Brain microvascular endothelial cell (primary cell): ENCODE data around the gene ERC2.

Source experiments
- DNase-seq: peaks from one replicate; pipeline ENCODE4 v3.0.0-alpha.2; 2020
- H3K27ac ChIP-seq: fragments of 250-450 bp; sonication (Bioruptor Pico); 2 replicates; pipeline ENCODE4 v1.5.1; 2020; ENCODE audit warnings: mild to moderate bottlenecking, moderate library complexity
- H3K27me3 ChIP-seq: fragments of 250-450 bp; sonication (Bioruptor Pico); replicated peaks from 2 replicates; pipeline ENCODE4 v1.5.1; 2020; ENCODE audit warnings: mild to moderate bottlenecking
- H3K36me3 ChIP-seq: fragments of 250-450 bp; sonication (Bioruptor Pico); replicated peaks from 2 replicates; pipeline ENCODE4 v1.5.1; 2020; ENCODE audit warnings: mild to moderate bottlenecking
- H3K4me3 ChIP-seq: 2 replicates; pipeline ENCODE4 v1.5.1; 2011; ENCODE audit warnings: low read depth, mild to moderate bottlenecking, control low read depth, low read length, moderate library complexity
- in situ Hi-C: cut with HindIII; loops from 2 replicates; pipeline ENCODE4 v1.10.0; 2017; ENCODE audit warnings: low sequenced_read_pairs, low pct_ligation_motif_present
- TF ChIP-seq, protein P1 (sequence below): IDR thresholded peaks from 2 replicates; pipeline ENCODE4 v1.5.1; 2011; ENCODE audit warnings: low read depth, mild to moderate bottlenecking, moderate library complexity, low read length, control low read depth, inconsistent platforms; ENCODE audit errors: missing control alignments

ERC2 gene

DNA sequence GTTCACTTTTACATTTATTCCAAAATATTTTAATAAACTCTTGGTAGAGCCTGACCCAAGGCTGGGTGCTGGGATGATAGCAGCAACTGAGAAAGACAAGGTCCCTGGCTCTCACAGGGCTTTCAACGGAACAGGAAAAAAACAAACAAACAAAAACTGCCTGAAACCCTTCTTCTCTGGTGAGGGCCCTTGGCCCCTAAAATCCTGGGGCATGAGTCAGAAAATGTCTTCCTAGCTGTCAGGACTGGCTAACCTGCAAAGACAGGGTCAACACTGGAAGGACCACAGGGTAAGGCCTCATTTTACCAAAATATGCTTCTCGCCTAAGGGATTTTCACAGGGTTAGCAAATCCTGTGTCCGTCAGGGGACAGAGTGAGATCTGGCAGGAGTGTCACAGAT is 935.5 kb downstream of the ERC2 start:
- Histone ChIP-seq H3K27me3 (no peaks in the 10 kb centered on the region), H3K27ac (no peak overlapping the region), H3K4me3 (no peak overlapping the region), H3K36me3 (no peaks in the 10 kb centered on the region)
- TF ChIP-seq, protein P1, sequence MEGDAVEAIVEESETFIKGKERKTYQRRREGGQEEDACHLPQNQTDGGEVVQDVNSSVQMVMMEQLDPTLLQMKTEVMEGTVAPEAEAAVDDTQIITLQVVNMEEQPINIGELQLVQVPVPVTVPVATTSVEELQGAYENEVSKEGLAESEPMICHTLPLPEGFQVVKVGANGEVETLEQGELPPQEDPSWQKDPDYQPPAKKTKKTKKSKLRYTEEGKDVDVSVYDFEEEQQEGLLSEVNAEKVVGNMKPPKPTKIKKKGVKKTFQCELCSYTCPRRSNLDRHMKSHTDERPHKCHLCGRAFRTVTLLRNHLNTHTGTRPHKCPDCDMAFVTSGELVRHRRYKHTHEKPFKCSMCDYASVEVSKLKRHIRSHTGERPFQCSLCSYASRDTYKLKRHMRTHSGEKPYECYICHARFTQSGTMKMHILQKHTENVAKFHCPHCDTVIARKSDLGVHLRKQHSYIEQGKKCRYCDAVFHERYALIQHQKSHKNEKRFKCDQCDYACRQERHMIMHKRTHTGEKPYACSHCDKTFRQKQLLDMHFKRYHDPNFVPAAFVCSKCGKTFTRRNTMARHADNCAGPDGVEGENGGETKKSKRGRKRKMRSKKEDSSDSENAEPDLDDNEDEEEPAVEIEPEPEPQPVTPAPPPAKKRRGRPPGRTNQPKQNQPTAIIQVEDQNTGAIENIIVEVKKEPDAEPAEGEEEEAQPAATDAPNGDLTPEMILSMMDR, result no peak
- DNase-seq, result no peak
- in situ Hi-C loops, result no loop called here

GRCh38 chr3:55531321-55531720 is 936.9 kb downstream of the ERC2 start:
- H3K4me3 ChIP-seq, result no peak overlapping the region
- no peak for DNase-seq
- H3K27me3 ChIP-seq, result no peaks in the 10 kb centered on the region
- H3K27ac ChIP-seq, result no peak overlapping the region
- TF ChIP-seq, protein P1, result no peak
- no peaks in the 10 kb centered on the region for H3K36me3 ChIP-seq
- in situ Hi-C loops, result no loop called here

- in situ Hi-C loops, result no loop called here
- no peaks in the 10 kb centered on the region for H3K36me3 ChIP-seq
- H3K27me3 ChIP-seq, result no peaks in the 10 kb centered on the region
- no peak for DNase-seq
- H3K4me3 ChIP-seq, result no peak overlapping the region
- TF ChIP-seq, protein P1, result no peak
- H3K27ac ChIP-seq, result no peak overlapping the region
Observed at GRCh38 chr3:55527361-55527760, 940.9 kb downstream of the ERC2 start.

GRCh38 chr3:55526332-55527030 is 941.8 kb downstream of the ERC2 start:
- H3K36me3 ChIP-seq, result no peaks in the 10 kb centered on the region
- DNase-seq, result no peak
- no peak overlapping the region for H3K4me3 ChIP-seq
- H3K27me3 ChIP-seq, result no peaks in the 10 kb centered on the region
- no peak overlapping the region for H3K27ac ChIP-seq
- TF ChIP-seq, protein P1, result no peak
- in situ Hi-C loops, result no loop called here

- in situ Hi-C loops, result no loop called here
- TF ChIP-seq, protein P1, result no peak
Observed at GRCh38 chr3:55525436-55525835, 942.8 kb downstream of the ERC2 start.

More at GRCh38 chr3:55525436-55525835, 942.8 kb downstream of the ERC2 start:
- Histone ChIP-seq H3K36me3 (no peaks in the 10 kb centered on the region), H3K27me3 (no peaks in the 10 kb centered on the region), H3K4me3 (no peak overlapping the region), H3K27ac (no peak overlapping the region)
- DNase-seq, result no peak
